Liver (tissue), 9 donors: Measurements from ENCODE around the gene GAN. TPM values are rescaled to one million over a fixed set of nuclear protein-coding genes. Genes with fewer than 3 reads are reported as not detected.

Experiments
- DNase-seq: peaks from one replicate; pipeline ENCODE4 v3.0.0-alpha.2; 2017; ENCODE audit warnings: low spot score
- H3K27ac ChIP-seq, 2 donors: one replicate each; pipeline ENCODE4 v1.7.0; 2013; ENCODE audit warnings: inconsistent platforms in 2 of 2, low read length in 2 of 2, control low read depth in 1 of 2, low read depth in 1 of 2, mild to moderate bottlenecking in 1 of 2
- H3K27me3 ChIP-seq, 4 donors: one replicate each; pipeline versions ENCODE4 v1.6.1 to v1.7.0; 2013; ENCODE audit warnings: low read length in 3 of 4, inconsistent platforms in 1 of 4, mild to moderate bottlenecking in 1 of 4, moderate library complexity in 1 of 4; ENCODE audit not compliant: control insufficient read depth in 4 of 4, insufficient read depth in 4 of 4
- H3K36me3 ChIP-seq, 4 donors: one replicate each; pipeline versions ENCODE4 v1.6.1 to v1.7.0; 2013; ENCODE audit warnings: low read length in 3 of 4, mild to moderate bottlenecking in 3 of 4, low read depth in 1 of 4, moderate library complexity in 1 of 4; ENCODE audit not compliant: control insufficient read depth in 4 of 4, insufficient read depth in 3 of 4
- H3K4me1 ChIP-seq, 4 donors: one replicate each; pipeline versions ENCODE4 v1.6.1 to v1.7.0; 2013; ENCODE audit warnings: low read length in 3 of 4, mild to moderate bottlenecking in 3 of 4, moderate library complexity in 1 of 4; ENCODE audit not compliant: control insufficient read depth in 4 of 4, insufficient read depth in 4 of 4
- H3K4me3 ChIP-seq, 3 donors: one replicate each; pipeline versions ENCODE4 v1.6.1 to v1.7.0; 2013; ENCODE audit warnings: low read length in 3 of 3, control low read depth in 1 of 3, low read depth in 1 of 3, mild to moderate bottlenecking in 1 of 3
- H3K9ac ChIP-seq, 2 donors: one replicate each; pipeline ENCODE4 v1.7.0; 2013; ENCODE audit warnings: low read length in 2 of 2, mild to moderate bottlenecking in 2 of 2, moderate library complexity in 2 of 2, control low read depth in 1 of 2, low read depth in 1 of 2
- H3K9me3 ChIP-seq, 4 donors: one replicate each; pipeline versions ENCODE4 v1.6.1 to v1.7.0; 2013; ENCODE audit warnings: low read length in 3 of 4; ENCODE audit not compliant: control insufficient read depth in 4 of 4
- EGR1 ChIP-seq, 2 donors: IDR thresholded peaks; 2 replicates each; pipeline ENCODE4 v1.6.1; 2016 to 2018; ENCODE audit warnings: antibody characterized with exemption in 2 of 2, low read depth in 2 of 2
- FOXA1 ChIP-seq: IDR thresholded peaks from 2 replicates; pipeline ENCODE4 v1.6.1; 2016; ENCODE audit warnings: antibody characterized with exemption
- FOXA2 ChIP-seq: IDR thresholded peaks from 2 replicates; pipeline ENCODE4 v1.6.1; 2016; ENCODE audit warnings: antibody characterized with exemption
- GABPA ChIP-seq, 2 donors: IDR thresholded peaks in 1 of 2; conservative IDR thresholded peaks in 1 of 2; 2 replicates each; pipeline ENCODE4 v1.6.1; 2016; ENCODE audit warnings: antibody characterized with exemption in 2 of 2, mild to moderate bottlenecking in 1 of 2, moderate library complexity in 1 of 2
- HNF4A ChIP-seq, 2 donors: conservative IDR thresholded peaks; 2 replicates each; pipeline ENCODE4 v1.6.1; 2016; ENCODE audit warnings: antibody characterized with exemption in 2 of 2, mild to moderate bottlenecking in 2 of 2
- HNF4G ChIP-seq: IDR thresholded peaks from 2 replicates; pipeline ENCODE4 v1.6.1; 2016; ENCODE audit warnings: antibody characterized with exemption
- JUND ChIP-seq, 2 donors: IDR thresholded peaks; 2 replicates each; pipeline ENCODE4 v1.6.1; 2016; ENCODE audit warnings: antibody characterized with exemption in 2 of 2
- RAD21 ChIP-seq, 2 donors: IDR thresholded peaks; 2 replicates each; pipeline ENCODE4 v1.6.1; 2016; ENCODE audit warnings: antibody characterized with exemption in 2 of 2, mild to moderate bottlenecking in 2 of 2
- RXRA ChIP-seq, 2 donors: IDR thresholded peaks; 2 replicates each; pipeline ENCODE4 v1.6.1; 2017 to 2018; ENCODE audit warnings: antibody characterized with exemption in 2 of 2, mild to moderate bottlenecking in 1 of 2
- TAF1 ChIP-seq: conservative IDR thresholded peaks from 2 replicates; pipeline ENCODE4 v1.6.1; 2016; ENCODE audit warnings: antibody characterized with exemption, mild to moderate bottlenecking
- YY1 ChIP-seq: IDR thresholded peaks from 2 replicates; pipeline ENCODE4 v1.6.1; 2016; ENCODE audit warnings: antibody characterized with exemption, mild to moderate bottlenecking
- WGBS: extraction: QIAGEN DNeasy Blood & Tissue Kit; methylation state at CpG from one replicate; pipeline ENCODE4 v1.1.7; 2013; 5-methylcytosine and 5-hydroxymethylcytosine counted together
- polyA plus RNA-seq, 2 donors: library from polyadenylated mRNA; stranded (reverse) in 1 of 2; unstranded in 1 of 2; fragments of 200-250 nt in 1 of 2; fragments of >200 nt in 1 of 2; fragmentation: Nextera tagmentation in 1 of 2; extraction: Ambion mirVana in 1 of 2; gene quantifications; one replicate each; pipeline versions ENCODE4 v1.2.1 to v1.2.3, GENCODE V29; 2013 to 2015
- total RNA-seq, 2 donors: library from RNA; depleted of rRNA; stranded (reverse); fragments of >200 nt; gene quantifications; one replicate each; pipeline ENCODE4 v1.2.3, GENCODE V29; 2014
- TF ChIP-seq, protein P1 (sequence below): IDR thresholded peaks from 2 replicates; pipeline ENCODE4 v1.6.1; 2016; ENCODE audit warnings: antibody characterized with exemption
- TF ChIP-seq, protein P2 (sequence below): IDR thresholded peaks from 2 replicates; pipeline ENCODE4 v1.6.1; 2016; ENCODE audit warnings: antibody characterized with exemption, mild to moderate bottlenecking
- TF ChIP-seq, protein P3 (sequence below): IDR thresholded peaks from 2 replicates; pipeline ENCODE4 v1.6.1; 2016; ENCODE audit warnings: antibody characterized with exemption
- TF ChIP-seq, protein P4 (sequence below): IDR thresholded peaks from 2 replicates; pipeline ENCODE4 v1.6.1; 2016; ENCODE audit warnings: antibody characterized with exemption
- TF ChIP-seq, protein P5 (sequence below): fragments of 150-350 bp; IDR thresholded peaks from 2 replicates; pipeline ENCODE4 v1.5.1; 2017; ENCODE audit warnings: improper control_type of control experiment, low read depth, low read length; ENCODE audit not compliant: missing input control
- donor health status: healthy.
- donor health status: healthy.
- donor health status: healthy.
- donor health status: healthy.
- donor health status: healthy.

GAN gene
- total and polyA plus RNA-seq, 4 donors: 0.33 to 5.5 (median 1.5) TPM

DNA sequence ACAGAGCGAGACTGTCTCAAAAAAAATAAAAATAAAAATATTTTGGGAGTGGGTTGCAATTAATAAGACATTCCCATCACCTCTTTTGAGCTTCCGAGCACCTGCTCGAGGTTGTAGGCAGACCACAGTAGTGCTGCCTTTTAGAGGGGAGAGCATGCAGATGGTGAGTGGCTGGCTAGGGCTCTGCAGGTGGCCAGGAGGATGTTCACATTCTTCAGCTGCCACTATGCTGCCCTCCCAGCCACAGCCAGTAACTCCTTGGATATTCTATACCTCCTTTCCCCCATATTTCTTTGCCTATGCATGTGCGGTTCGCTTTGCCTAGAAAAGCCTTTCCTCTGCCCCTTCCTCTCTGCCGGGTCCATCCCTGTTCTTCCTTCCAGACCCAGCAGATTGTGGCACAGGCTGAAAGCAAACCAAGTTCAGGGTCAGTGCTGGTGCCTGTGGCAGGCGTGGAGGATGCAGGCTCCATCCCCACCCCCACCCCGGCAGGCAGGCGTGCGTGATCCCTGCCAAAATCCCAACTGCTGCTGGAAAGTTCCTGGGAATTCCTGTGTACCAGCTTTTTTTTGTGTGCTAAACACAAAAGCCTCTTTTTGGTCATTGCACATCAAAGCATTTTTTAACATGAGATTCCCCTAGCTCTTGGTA, 96.0 kb downstream of the GAN start:
- Histone ChIP-seq H3K4me1 (no peaks in the 10 kb centered on the region), H3K9me3 (no peaks in the 10 kb centered on the region), H3K9ac (no peak overlapping the region), H3K27me3 (no peaks in the 10 kb centered on the region), H3K36me3 (no peaks in the 10 kb centered on the region), H3K27ac (no peak overlapping the region), H3K4me3 (no peak overlapping the region)
- 62% methylated on average over 10 of the region's 10 CpGs for WGBS
- no peak for DNase-seq
- TF ChIP-seq, protein P1, sequence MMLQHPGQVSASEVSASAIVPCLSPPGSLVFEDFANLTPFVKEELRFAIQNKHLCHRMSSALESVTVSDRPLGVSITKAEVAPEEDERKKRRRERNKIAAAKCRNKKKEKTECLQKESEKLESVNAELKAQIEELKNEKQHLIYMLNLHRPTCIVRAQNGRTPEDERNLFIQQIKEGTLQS: no peak
- TF ChIP-seq HNF4G: no peak
- no peak for TF ChIP-seq JUND (IDR thresholded peaks at IDR 0.05)
- TF ChIP-seq, protein P2, sequence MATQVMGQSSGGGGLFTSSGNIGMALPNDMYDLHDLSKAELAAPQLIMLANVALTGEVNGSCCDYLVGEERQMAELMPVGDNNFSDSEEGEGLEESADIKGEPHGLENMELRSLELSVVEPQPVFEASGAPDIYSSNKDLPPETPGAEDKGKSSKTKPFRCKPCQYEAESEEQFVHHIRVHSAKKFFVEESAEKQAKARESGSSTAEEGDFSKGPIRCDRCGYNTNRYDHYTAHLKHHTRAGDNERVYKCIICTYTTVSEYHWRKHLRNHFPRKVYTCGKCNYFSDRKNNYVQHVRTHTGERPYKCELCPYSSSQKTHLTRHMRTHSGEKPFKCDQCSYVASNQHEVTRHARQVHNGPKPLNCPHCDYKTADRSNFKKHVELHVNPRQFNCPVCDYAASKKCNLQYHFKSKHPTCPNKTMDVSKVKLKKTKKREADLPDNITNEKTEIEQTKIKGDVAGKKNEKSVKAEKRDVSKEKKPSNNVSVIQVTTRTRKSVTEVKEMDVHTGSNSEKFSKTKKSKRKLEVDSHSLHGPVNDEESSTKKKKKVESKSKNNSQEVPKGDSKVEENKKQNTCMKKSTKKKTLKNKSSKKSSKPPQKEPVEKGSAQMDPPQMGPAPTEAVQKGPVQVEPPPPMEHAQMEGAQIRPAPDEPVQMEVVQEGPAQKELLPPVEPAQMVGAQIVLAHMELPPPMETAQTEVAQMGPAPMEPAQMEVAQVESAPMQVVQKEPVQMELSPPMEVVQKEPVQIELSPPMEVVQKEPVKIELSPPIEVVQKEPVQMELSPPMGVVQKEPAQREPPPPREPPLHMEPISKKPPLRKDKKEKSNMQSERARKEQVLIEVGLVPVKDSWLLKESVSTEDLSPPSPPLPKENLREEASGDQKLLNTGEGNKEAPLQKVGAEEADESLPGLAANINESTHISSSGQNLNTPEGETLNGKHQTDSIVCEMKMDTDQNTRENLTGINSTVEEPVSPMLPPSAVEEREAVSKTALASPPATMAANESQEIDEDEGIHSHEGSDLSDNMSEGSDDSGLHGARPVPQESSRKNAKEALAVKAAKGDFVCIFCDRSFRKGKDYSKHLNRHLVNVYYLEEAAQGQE: no peak
- no peak for TF ChIP-seq GABPA (IDR thresholded peaks at IDR 0.05 in 1 of 2, conservative IDR thresholded peaks at IDR 0.05 in 1 of 2)
- no peak for TF ChIP-seq FOXA1
- no peak for TF ChIP-seq HNF4A (conservative IDR thresholded peaks at IDR 0.05)
- no peak for TF ChIP-seq RAD21 (IDR thresholded peaks at IDR 0.05)
- TF ChIP-seq EGR1 (IDR thresholded peaks at IDR 0.05; ENCODE audit: low read depth in 2 of 2): no peak
- no peak for TF ChIP-seq TAF1
- no peak for TF ChIP-seq YY1
- TF ChIP-seq FOXA2: no peak
- TF ChIP-seq, protein P3, sequence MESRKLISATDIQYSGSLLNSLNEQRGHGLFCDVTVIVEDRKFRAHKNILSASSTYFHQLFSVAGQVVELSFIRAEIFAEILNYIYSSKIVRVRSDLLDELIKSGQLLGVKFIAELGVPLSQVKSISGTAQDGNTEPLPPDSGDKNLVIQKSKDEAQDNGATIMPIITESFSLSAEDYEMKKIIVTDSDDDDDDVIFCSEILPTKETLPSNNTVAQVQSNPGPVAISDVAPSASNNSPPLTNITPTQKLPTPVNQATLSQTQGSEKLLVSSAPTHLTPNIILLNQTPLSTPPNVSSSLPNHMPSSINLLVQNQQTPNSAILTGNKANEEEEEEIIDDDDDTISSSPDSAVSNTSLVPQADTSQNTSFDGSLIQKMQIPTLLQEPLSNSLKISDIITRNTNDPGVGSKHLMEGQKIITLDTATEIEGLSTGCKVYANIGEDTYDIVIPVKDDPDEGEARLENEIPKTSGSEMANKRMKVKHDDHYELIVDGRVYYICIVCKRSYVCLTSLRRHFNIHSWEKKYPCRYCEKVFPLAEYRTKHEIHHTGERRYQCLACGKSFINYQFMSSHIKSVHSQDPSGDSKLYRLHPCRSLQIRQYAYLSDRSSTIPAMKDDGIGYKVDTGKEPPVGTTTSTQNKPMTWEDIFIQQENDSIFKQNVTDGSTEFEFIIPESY: no peak

DNA sequence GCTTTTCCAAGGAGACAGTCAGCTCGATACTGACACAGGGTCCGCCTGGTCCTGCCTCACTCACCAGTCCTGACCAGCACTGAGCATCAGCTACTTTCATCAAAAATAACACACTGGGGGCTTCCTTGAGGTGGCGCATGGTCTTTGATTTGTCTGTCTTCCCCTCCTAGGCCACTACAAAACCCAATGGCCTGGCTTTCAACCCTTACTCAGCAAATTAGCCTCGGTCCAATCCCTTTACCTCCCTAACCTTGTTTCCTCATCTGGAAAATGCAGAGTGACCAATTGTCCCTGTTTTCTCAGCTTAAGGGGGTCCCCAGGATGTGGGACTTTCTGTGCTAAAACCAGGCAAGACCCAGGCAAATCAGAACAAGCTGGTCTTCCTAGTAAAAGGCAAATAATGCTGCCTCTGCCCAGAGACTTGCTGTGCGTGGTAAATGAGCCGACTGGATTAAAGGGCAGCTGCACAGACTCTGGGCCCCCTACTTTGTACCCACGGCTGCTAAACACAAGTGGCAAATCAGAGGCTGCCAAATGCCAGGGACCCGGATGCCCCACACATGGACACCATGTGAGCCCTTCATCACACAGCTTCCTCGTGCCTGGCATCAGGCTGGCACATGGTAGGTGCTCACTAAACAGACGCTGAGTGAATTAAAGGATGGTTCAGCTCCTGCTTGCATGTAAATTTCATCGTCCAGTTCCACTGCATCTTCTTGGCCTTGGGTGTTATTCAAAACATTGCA, 98.7 kb downstream of the GAN start:
- DNase-seq: no peak
- Histone ChIP-seq H3K36me3 (no peaks in the 10 kb centered on the region), H3K9ac (no peak overlapping the region), H3K4me1 (no peaks in the 10 kb centered on the region), H3K27ac (no peak overlapping the region), H3K9me3 (no peaks in the 10 kb centered on the region), H3K27me3 (no peaks in the 10 kb centered on the region), H3K4me3 (no peak overlapping the region)
- 92% methylated on average over 11 of the region's 11 CpGs for WGBS
- no peak for TF ChIP-seq EGR1 (IDR thresholded peaks at IDR 0.05; ENCODE audit: low read depth in 2 of 2)
- TF ChIP-seq RXRA (IDR thresholded peaks at IDR 0.05): no peak
- TF ChIP-seq, protein P3: no peak
- TF ChIP-seq, protein P4, sequence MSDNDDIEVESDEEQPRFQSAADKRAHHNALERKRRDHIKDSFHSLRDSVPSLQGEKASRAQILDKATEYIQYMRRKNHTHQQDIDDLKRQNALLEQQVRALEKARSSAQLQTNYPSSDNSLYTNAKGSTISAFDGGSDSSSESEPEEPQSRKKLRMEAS: no peak
- TF ChIP-seq FOXA1: no peak
- TF ChIP-seq HNF4A (conservative IDR thresholded peaks at IDR 0.05): no peak
- TF ChIP-seq, protein P5, sequence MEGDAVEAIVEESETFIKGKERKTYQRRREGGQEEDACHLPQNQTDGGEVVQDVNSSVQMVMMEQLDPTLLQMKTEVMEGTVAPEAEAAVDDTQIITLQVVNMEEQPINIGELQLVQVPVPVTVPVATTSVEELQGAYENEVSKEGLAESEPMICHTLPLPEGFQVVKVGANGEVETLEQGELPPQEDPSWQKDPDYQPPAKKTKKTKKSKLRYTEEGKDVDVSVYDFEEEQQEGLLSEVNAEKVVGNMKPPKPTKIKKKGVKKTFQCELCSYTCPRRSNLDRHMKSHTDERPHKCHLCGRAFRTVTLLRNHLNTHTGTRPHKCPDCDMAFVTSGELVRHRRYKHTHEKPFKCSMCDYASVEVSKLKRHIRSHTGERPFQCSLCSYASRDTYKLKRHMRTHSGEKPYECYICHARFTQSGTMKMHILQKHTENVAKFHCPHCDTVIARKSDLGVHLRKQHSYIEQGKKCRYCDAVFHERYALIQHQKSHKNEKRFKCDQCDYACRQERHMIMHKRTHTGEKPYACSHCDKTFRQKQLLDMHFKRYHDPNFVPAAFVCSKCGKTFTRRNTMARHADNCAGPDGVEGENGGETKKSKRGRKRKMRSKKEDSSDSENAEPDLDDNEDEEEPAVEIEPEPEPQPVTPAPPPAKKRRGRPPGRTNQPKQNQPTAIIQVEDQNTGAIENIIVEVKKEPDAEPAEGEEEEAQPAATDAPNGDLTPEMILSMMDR: no peak
- TF ChIP-seq RAD21 (IDR thresholded peaks at IDR 0.05): no peak
- no peak for TF ChIP-seq GABPA (IDR thresholded peaks at IDR 0.05 in 1 of 2, conservative IDR thresholded peaks at IDR 0.05 in 1 of 2)
- TF ChIP-seq FOXA2: no peak
